Fibroblast of skin of left quadriceps (primary cell): ENCODE data around the gene GPR152.
"Not testable (repeated sequence)": the region's sequence is repeated elsewhere in the genome, so short reads cannot be mapped to it uniquely, and the experiment has no call there.

Experiments
- DNase-seq, 2 experiments: peaks; one replicate each; pipeline ENCODE4 v3.0.0-alpha.2; 2013; ENCODE audit warnings: low read depth in 2 of 2

The GPR152 gene

DNA sequence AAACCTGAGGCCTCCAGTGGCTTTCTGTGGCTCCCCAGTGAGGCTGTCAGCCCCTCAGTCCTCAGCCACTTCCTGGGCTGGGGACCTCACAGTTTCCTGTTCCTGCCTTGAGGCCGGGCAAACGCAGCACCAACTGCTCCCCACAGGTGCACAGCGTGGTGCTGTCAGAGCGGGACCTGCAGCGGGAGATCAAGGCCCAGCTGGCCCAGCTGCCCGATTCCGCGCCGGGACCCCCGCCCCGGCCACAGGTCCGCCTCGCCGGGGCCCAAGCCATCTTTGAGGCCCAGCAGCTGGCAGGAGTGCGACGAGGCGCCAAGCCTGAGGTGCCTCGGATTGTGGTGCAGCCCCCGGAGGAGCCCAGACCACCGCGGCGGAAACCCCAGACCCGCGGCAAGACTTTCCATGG is 43.3 kb downstream of the GPR152 start:
- DNase-seq: no peak

DNA sequence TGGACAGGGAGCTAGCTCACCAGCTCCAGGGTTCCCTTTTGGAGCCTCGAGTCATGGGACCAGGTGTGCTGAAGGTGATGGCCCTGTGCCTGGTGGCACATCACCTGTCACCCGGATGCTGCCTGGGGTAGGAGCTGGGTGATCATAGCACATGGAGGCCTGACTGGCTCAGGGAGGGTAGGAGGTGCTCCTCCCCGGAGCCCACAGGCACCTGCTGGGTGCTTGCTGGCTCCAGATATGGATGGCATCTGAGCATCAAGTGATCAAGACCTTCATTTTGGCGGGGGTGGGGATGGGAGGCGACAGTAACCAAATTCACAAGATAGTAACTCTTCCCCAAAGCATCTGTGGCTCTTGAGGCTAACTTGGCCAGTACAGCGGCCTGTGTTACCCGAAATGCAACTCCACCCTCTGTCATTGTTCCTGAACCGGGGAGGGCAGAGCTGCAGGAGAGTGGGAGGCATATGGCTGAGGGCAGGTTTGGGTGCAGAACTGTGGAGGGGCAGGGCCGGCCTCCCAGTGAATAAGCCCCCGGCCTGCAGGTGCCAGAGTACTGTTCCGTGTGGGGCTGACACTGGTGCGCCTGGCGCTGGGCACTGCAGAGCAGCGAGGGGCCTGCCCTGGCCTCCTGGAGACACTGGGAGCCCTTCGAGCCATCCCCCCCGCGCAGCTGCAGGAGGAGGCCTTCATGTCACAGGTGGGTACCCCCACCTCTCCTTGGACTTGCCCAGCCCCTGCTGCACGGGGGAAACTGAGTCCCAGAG is 43.9 kb downstream of the GPR152 start:
- no peak for DNase-seq

DNA sequence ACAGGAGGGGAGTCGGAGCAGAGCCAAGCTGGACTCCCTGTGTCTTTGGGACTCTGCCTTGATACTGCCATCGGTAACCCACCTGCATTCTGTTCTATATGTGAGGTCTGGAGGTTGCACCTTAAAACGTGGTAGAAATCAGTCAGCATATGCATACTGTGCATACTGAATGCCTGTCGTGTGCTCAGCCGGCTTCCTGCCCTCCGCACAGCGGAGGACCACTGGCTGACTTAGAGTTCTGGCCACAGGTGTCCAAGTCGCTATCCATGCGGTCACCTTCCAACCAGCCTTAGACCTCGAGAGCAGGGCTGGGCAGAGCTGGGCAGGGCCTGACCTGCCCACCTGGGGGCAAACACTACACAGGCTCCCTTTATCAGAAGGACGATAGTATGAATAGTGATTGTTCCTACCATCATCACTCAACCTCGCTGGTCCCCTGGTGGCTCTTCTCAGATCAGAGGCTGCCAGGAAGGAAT is 44.8 kb downstream of the GPR152 start:
- DNase-seq: no peak

DNA sequence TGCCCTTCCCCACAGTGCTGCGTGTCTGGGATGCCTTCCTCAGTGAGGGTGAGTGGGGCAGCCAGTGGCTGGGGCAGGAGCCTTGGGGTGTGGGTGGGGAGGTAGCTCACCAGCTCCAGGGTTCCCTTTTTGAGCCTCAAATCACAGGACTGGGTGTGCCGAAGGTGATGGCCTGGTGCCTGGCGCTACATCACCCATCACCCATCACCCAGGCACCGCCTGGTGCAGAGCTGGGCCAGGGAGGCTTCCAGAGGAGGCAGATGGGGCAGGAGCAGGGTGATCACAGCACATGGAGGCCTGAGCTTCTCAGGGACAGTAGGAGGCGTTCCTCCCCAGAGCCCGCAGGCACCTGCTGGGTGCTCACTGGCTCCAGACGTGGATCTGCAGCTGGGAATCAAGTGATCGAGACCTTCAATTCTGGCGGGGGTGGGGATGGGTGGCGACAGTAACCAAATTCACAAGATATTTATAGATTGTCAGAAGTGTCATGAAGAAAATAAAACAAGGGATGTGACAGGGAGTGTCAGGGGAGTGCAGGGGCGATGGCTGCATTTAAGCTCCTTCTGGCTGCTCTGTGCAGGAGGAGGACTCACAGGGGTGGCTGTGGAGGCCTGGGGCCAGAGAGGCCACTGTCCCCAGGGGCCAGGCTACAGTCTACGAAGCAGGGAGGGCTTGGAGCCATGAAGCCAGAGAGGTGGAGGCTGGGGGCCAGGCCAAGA is 45.4 kb downstream of the GPR152 start:
- no peak for DNase-seq

DNA sequence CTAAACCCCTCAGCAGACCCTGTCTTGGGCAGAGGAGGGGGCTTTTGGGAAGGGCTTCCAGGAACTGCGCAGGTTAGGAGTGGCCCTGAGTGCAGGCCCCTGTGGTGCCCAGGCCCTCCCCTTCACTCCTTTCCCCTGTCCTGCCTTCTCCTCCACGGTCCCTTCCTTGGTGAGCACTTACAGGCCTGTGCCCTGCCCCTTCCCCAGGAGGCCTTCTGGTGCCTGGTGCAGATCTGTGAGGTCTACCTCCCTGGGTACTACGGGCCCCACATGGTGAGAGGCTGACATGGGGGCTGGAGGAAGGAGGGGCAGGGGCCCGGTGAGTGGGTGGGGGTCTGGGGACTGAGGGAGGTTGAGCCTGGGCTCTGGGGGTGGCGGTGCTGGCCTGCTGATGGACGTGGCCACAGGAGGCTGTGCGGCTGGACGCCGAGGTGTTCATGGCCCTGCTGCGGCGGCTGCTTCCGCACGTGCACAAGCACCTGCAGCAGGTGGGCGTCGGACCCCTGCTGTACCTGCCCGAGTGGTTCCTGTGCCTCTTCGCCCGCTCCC is 46.0 kb downstream of the GPR152 start:
- no peak for DNase-seq

DNA sequence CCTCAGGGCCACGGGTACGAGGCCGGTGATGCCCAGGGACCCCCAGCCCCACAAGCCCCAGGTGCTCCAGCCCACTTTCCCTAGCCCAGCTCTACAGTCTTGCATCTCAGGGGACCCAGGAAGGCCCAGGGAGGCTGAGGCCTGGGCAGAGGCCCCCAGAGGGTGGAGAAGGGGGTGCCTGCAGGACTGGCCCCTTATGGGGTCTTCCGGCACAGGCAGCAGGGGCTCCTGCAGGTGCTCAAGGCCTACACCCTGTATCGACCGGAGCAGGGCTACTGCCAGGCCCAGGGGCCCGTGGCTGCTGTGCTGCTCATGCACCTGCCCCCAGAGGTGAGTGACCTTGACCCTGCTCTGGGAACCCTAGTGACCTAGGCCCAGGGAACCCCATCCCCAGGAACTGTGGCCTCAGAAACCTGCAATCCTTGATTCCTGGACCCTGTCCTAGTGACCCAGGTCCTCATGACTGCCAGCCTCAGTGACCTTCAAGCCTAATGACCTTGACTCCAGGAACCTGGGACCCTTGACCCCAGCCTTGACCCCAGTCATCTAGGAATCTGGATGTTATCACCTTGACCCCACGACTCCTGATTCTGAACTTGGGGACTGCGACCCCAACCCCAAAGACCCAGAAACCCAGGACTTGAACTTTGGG is 46.7 kb downstream of the GPR152 start:
- DNase-seq: no peak

DNA sequence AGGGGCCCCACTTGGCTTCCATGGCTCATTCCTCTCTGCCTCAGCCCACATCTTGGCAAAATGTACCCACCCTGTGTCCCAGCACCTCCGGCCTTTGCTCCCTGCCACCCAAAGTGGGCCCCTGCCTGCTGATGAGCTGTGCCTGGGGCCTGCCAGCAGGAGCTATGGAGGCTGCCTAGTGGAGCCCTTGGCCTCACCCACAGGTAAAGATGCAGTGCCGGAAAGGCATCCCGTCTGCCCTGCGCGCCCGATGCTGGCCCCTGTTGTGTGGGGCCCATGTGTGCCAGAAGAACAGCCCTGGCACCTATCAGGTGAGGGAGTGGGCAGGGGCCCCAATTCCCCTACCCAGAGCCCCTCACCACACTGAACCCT is 47.3 kb downstream of the GPR152 start:
- DNase-seq: no peak

DNA sequence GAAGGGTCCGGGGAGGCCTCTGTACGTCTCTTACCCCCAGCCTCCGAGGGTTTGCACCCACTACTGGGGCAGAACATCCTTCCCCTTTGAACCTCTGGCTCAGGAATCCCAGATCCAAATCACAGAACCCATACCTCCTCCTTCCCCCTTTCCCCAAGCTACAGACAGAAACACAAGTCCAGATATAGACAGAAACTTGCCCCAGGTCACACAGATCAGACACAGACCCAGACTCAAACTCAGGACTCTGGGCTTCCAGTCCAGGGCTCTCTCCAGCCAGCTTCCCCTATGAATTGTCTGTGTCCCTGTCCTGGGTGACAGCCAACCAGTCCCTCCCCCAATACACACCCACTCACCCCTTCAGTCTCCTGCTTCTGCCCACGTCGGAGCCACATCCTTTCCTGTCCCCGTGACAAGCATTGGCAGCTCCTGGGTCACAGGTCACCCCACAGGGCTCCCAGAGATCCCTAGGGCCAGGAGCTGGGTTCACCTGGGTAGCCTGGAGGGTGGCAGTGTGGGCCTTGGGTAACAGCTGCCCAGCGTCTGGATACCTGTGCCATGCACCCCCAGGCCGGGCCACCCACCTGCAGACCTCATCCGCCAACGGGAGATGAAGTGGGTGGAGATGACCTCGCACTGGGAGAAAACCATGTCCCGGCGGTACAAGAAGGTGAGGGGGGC is 47.9 kb downstream of the GPR152 start:
- DNase-seq: no peak

DNA sequence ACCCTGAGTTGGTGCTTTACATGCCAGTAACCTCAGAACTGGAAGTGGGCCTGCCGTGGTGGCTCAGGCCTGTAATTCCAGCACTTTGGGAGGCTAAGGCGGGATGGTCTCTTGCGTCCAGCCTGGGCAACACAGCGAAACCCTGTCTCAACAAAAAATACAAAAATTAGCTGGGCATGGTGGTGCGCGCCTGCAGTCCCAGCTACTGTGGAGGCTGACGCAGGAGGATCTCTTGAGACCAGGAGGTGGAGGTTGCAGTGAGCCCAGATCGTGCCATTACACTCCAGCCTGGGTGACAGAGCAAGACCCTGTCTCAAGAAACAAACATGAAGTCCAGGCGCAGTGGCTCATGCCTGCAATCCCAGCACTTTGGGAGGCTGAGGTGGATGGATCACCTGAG is 49.4 kb downstream of the GPR152 start:
- not testable (repeated sequence) for DNase-seq

DNA sequence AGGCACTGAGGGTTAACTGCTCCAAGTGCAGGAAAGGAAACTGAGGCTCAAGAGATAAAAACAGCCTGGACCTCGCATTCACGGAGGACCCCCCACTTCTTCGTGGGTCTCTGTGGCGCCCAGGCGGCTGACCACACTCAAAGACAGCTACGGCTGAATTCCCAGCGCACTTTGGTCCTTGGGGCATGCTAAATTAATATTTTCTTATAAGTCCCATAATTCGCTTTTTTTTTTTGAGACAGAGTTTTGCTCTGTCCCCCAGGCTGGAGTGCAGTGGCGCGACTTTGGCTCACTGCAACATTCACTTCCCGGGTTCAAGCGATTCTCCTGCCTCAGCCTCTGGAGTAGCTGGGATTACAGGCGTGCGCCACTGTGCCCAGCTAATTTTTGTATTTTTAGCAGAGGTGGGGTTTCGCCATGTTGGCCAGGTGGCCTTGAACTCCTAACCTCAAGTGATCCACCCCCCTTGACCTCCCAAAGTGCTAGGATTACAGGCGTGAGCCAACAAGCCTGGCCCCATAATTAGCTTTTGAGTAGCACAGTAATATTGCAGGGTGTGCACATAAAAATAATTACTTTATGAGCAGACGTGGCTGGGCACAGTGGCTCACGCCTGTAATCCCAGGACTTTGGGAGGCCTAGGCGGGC is 50.2 kb downstream of the GPR152 start:
- DNase-seq: not testable (repeated sequence)

DNA sequence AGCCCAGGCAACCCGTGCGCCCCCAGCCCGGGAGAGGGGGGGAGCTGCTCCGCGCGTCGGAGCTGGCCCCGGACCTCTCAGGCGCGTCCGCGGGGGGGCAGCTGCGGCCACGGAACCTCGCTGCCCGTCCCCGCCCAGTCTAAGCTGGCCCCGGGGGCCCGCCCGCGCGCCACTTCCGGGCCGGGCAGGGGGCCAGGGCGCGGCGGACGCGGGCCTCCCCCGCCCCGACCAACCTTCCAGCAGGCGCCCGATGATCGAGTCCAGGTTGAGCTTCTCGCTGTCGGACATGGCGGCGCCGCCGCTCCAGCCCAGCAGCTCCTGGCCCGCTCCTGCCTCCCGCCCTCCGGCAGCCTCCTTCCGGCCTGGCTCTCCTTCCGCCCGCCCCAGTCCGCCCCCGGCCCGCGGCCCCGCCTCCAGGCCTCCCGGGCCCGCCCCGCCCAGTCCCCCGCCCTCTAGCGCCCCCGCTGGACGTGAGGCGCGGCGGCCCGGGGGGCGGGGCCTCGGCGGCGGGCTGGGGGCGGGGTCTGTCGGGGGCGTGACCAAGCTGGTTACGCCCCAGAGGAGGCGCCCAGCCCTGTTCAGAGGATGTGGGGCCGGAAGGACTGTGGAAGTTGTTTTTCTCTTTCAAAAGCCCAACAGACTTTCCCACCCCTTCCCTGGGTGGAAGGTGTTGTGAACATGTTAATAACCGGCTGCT is 50.9 kb downstream of the GPR152 start, which contains the start of gene PPP1CA:
PPP1CA (minus strand) TSS at position 364 of the 697 bp plus-strand sequence; CDS start at position 288, 76 bp downstream.
- peak; percentile 73 to 75 for DNase-seq
